OCI-LY7 (cell line): ENCODE data around the gene MRPL20.

ENCODE experiments used
- EZH2phosphoT487 ChIP-seq: fragments of 200-600 bp; sonication (generic); IDR thresholded peaks from 2 replicates; pipeline ENCODE4 v1.6.1; 2018; ENCODE audit warnings: low read depth, borderline replicate concordance, mild to moderate bottlenecking, mixed run types, antibody characterized with exemption, low read length, moderate library complexity, mixed read lengths
- TF ChIP-seq, protein P1 (sequence below): fragments of 200-600 bp; sonication (generic); conservative IDR thresholded peaks from 2 replicates; pipeline ENCODE4 v1.5.1; 2014; ENCODE audit warnings: mild to moderate bottlenecking, antibody characterized with exemption, low read length, moderate library complexity, mixed read lengths

DNA sequence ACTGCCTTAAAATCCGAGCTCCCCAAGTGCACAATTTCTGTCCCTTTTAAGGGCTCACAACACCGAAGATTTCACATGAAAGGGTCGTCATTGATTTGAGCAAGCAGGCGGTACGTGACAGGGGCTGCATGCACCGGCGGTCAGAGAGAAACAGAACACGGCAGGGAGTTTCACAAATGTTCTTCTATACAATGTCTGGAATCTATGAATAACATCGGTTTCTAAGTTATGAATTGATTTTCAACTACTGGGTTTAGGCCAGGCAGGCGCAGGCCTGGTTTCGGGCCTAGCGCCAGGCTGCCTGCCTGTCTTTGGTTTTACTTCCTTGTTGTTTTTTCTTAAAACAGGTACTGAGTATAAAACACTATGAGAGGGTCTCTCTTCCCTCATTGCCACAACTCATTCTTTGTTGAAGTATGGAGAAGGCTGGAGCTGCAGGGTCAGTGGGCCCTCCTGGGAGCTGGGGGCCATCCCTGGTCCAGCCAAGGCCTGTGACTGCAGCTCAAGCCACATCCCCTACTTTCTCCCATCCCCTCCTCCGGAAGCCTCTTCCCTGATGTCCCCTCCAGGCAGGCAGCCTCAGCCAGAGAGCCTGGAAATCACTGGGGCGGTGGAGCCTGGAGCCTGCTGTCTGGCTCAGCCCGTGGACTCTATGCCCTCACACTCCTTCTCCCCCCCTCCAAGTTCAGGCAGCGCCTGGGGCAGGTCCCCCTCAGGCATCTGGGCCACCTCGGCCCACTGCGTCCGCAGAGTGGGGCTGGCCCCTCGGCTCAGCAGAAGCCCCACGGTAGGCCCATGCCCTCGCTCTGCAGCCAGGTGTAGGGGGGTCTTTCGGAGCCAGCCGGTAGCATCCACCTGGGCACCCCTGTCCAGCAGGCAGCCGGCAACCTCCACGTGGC lies 11.6 kb upstream of the MRPL20 start:
- TF ChIP-seq, protein P1, sequence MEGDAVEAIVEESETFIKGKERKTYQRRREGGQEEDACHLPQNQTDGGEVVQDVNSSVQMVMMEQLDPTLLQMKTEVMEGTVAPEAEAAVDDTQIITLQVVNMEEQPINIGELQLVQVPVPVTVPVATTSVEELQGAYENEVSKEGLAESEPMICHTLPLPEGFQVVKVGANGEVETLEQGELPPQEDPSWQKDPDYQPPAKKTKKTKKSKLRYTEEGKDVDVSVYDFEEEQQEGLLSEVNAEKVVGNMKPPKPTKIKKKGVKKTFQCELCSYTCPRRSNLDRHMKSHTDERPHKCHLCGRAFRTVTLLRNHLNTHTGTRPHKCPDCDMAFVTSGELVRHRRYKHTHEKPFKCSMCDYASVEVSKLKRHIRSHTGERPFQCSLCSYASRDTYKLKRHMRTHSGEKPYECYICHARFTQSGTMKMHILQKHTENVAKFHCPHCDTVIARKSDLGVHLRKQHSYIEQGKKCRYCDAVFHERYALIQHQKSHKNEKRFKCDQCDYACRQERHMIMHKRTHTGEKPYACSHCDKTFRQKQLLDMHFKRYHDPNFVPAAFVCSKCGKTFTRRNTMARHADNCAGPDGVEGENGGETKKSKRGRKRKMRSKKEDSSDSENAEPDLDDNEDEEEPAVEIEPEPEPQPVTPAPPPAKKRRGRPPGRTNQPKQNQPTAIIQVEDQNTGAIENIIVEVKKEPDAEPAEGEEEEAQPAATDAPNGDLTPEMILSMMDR: no peak
- no peak for TF ChIP-seq EZH2phosphoT487
